VCaP (cell line): ENCODE measurements around the gene PI4K2A.
A peak's percentile ranks its signal among the peaks of the same experiment; 100 is the strongest.

Experiments used
- H3K27ac ChIP-seq: fragments of 450-650 bp; 2 replicates; pipeline ENCODE4 v1.5.1; 2017
- CTCF ChIP-seq: fragments of 450-650 bp; conservative IDR thresholded peaks from 2 replicates; pipeline ENCODE4 v1.5.1; 2017; ENCODE audit warnings: mild to moderate bottlenecking, moderate library complexity

Gene PI4K2A

GRCh38 chr10:97599272-97599619, 41.2 kb upstream of the PI4K2A start:
- no peak for TF ChIP-seq CTCF
- H3K27ac ChIP-seq: no peak overlapping the region

DNA sequence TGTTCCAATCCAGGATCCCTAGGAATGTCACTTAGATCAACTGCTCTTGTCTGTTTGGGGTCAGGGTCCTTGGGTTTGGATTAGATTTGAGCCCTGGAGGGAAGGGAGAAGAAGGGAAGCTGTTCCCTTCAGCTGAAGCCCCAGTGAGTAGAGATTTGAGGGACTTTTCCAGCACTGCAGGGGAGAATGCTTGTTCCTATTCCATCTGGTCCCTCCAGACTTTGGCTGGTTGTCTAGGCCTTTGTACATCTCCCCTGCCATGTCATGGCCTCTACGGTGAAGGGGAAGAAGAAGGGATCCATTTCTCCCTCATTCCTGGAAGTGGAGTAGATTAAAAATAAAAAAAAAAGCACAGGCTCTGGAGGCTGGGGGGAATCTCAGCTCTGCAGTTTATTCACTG, 39.9 kb upstream of the PI4K2A start:
- TF ChIP-seq CTCF: no peak
- no peak overlapping the region for H3K27ac ChIP-seq

DNA sequence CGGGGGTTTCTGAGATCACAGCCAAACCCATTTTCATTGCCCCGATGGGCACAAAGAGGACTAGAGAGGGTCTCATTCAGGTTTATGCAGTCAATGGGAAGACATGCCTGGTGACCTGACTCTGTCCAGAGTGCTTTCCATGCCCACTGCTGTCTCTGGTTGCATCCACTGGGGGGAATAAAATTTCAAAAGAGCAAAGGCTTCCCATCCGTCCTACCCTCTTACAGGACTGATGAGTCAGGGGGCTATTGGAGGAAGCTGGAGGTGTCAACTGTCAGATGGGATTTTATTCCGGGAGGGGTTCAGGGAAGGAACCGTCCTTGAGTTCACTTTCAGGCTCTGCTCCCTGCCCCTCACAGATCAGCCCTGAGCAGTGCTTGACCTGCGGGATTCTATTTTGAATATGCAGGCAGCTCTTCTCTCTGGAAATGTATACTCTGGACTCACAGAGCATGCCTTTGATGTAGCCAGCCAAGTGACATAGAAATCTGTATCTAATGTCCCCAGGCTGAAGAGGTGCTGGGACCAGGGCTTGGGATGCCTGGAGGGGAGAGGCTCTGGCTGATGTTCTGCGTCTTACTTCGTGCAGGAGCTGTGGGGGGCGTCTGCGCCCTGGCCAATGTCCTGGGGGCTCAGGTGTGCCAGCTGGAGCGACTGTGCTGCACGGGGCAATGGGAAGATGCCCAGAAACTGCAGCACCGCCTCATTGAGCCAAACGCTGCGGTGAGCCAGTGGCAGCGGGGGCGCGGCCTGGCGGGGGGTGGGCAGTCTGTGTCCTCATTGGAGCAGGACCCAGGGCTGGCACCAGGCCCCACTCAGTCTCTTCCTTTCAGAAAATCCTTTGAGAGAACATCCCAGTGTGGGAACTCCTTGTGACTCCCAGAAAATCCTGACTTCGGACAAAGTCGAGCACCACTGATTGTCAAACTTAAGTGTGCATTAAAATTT, 38.9 kb upstream of the PI4K2A start:
- no peak overlapping the region for H3K27ac ChIP-seq
- no peak for TF ChIP-seq CTCF

- TF ChIP-seq CTCF: no peak
- no peak overlapping the region for H3K27ac ChIP-seq
Observed at GRCh38 chr10:97607095-97607636, 33.3 kb upstream of the PI4K2A start.

GRCh38 chr10:97608991-97609561, 31.4 kb upstream of the PI4K2A start:
- H3K27ac ChIP-seq: no peak overlapping the region
- TF ChIP-seq CTCF: no peak

DNA sequence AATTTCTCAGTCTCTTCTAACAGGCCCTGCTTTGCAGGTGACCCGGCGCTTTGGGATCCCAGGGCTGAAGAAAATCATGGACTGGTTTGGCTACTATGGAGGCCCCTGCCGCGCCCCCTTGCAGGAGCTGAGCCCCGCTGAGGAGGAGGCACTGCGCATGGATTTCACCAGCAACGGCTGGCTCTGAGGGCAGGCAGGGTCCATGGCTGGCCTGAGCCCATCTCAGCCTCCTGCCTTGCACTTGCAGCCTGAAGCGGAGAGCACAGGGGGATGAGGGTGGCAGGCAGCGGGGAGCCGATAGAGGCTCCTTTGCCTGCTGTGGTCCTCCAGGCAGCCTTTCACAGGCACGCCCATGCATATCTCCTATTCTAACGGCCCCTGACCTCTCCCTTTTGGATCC, 29.0 kb upstream of the PI4K2A start:
- no peak for TF ChIP-seq CTCF
- no peak overlapping the region for H3K27ac ChIP-seq

DNA sequence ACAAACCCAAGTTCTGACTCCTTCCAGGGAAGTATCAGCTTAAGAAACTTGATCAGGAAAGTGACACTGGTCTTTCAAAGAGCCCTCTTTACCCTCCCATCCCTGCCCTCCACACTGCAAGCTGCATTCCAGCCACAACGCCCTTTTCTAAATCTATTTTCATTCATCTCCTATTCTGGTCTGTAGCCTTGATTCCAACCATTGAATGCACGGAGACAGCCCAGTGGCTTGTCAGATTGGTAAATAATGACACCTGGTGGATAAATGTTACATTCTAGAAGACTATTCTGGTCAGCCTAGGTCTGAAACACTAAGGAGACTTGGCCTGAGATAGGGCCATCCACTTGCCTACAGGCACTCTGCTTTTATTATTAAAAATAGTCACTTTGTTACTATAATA, 28.1 kb upstream of the PI4K2A start:
- H3K27ac ChIP-seq: no peak overlapping the region
- TF ChIP-seq CTCF: peak; percentile 74
